Neuronal stem cell (in vitro differentiated cells): ENCODE measurements around the gene CCDC191.

Experiments used
- DNase-seq: peaks from one replicate; pipeline ENCODE4 v3.0.0-alpha.2; 2013; ENCODE audit warnings: low spot score
- H2AFZ ChIP-seq: one replicate; pipeline ENCODE4 v1.6.1; 2013; ENCODE audit warnings: mild to moderate bottlenecking, low read length, inconsistent platforms
- H2AK5ac ChIP-seq: 2 replicates; pipeline ENCODE4 v1.6.1; 2013; ENCODE audit warnings: low read depth, mild to moderate bottlenecking, inconsistent platforms, low read length, moderate library complexity, mixed read lengths
- H2BK120ac ChIP-seq: 2 replicates; pipeline ENCODE4 v1.6.1; 2013; ENCODE audit warnings: low read depth, mild to moderate bottlenecking, inconsistent platforms, low read length, moderate library complexity, mixed read lengths
- H2BK12ac ChIP-seq: one replicate; pipeline ENCODE4 v1.6.1; 2013; ENCODE audit warnings: low read length, inconsistent platforms
- H2BK15ac ChIP-seq: 2 replicates; pipeline ENCODE4 v1.6.1; 2013; ENCODE audit warnings: mild to moderate bottlenecking, low read length, inconsistent platforms, mixed read lengths
- H2BK5ac ChIP-seq: one replicate; pipeline ENCODE4 v1.6.1; 2013; ENCODE audit warnings: inconsistent platforms, mild to moderate bottlenecking, low read length, moderate library complexity
- H3K14ac ChIP-seq: one replicate; pipeline ENCODE4 v1.6.1; 2013; ENCODE audit warnings: low read length, inconsistent platforms
- H3K18ac ChIP-seq: 2 replicates; pipeline ENCODE4 v1.6.1; 2013; ENCODE audit warnings: low read length, inconsistent platforms
- H3K23ac ChIP-seq: 2 replicates; pipeline ENCODE4 v1.6.1; 2013; ENCODE audit warnings: low read depth, mild to moderate bottlenecking, mixed read lengths, low read length, inconsistent platforms; ENCODE audit not compliant: poor library complexity
- H3K27ac ChIP-seq: replicated peaks from 3 replicates; pipeline ENCODE4 v1.5.1; 2013; ENCODE audit warnings: low read length, inconsistent platforms
- H3K27me3 ChIP-seq, 3 experiments: 2 replicates each; pipeline ENCODE4 v1.6.1; 2013; ENCODE audit warnings: low read length in 3 of 3, mild to moderate bottlenecking in 2 of 3, inconsistent platforms in 1 of 3, low read depth in 1 of 3, mixed read lengths in 1 of 3, moderate library complexity in 1 of 3; ENCODE audit not compliant: control insufficient read depth in 3 of 3, insufficient read depth in 3 of 3
- H3K36me3 ChIP-seq, 2 donors: replicated peaks in 1 of 2; 2 replicates each; pipeline ENCODE4 v1.6.1; 2013; ENCODE audit warnings: low read length in 2 of 2; ENCODE audit not compliant: control insufficient read depth in 2 of 2, insufficient read depth in 2 of 2
- H3K4ac ChIP-seq: 2 replicates; pipeline ENCODE4 v1.6.1; 2013; ENCODE audit warnings: inconsistent platforms, mild to moderate bottlenecking, low read length, moderate library complexity
- H3K4me1 ChIP-seq, 2 donors: 1 replicate in 1 of 2; 2 replicates in 1 of 2; pipeline ENCODE4 v1.6.1; 2013; ENCODE audit warnings: low read length in 2 of 2, low read depth in 1 of 2; ENCODE audit not compliant: control insufficient read depth in 2 of 2, insufficient read depth in 1 of 2
- H3K4me2 ChIP-seq: one replicate; pipeline ENCODE4 v1.6.1; 2013; ENCODE audit warnings: mild to moderate bottlenecking, low read length, inconsistent platforms; ENCODE audit not compliant: insufficient read depth, poor library complexity, severe bottlenecking
- H3K4me3 ChIP-seq, 2 donors: 2 replicates each; pipeline ENCODE4 v1.5.1; 2013; ENCODE audit warnings: low read length in 2 of 2, mild to moderate bottlenecking in 2 of 2, inconsistent platforms in 1 of 2, moderate library complexity in 1 of 2
- H3K79me1 ChIP-seq: one replicate; pipeline ENCODE4 v1.6.1; 2013; ENCODE audit warnings: low read depth, mild to moderate bottlenecking, inconsistent platforms, low read length, moderate library complexity
- H3K9ac ChIP-seq: one replicate; pipeline ENCODE4 v1.6.1; 2013; ENCODE audit warnings: mild to moderate bottlenecking, low read depth, low read length, inconsistent platforms; ENCODE audit not compliant: poor library complexity
- H3K9me3 ChIP-seq, 2 donors: replicated peaks in 1 of 2; 2 replicates each; pipeline versions ENCODE3 to v1.6.1; 2013; ENCODE audit warnings: low read length in 2 of 2, mild to moderate bottlenecking in 2 of 2, inconsistent platforms in 1 of 2, low read depth in 1 of 2, mixed read lengths in 1 of 2, moderate library complexity in 1 of 2; ENCODE audit not compliant: control insufficient read depth in 2 of 2, insufficient read depth in 1 of 2
- H4K8ac ChIP-seq: one replicate; pipeline ENCODE4 v1.6.1; 2013; ENCODE audit warnings: low read depth, mild to moderate bottlenecking, inconsistent platforms, low read length, moderate library complexity
- H4K91ac ChIP-seq: one replicate; pipeline ENCODE4 v1.6.1; 2013; ENCODE audit warnings: low read length, low read depth, mild to moderate bottlenecking, inconsistent platforms; ENCODE audit not compliant: poor library complexity
- WGBS, 2 donors: extraction: QIAGEN DNeasy Blood & Tissue Kit; methylation state at CpG; one replicate each; pipeline ENCODE4 v1.1.7; 2013; ENCODE audit warnings: missing lambda C conversion rate in 2 of 2, mixed read lengths in 1 of 2; ENCODE audit not compliant: insufficient read length in 2 of 2, insufficient replicate concordance in 1 of 2; ENCODE audit errors: extremely low coverage in 2 of 2; 5-methylcytosine and 5-hydroxymethylcytosine counted together

CCDC191 gene

GRCh38 chr3:114093016-114093380 is 36.7 kb upstream of the CCDC191 start:
- no peak overlapping the region for H2BK5ac ChIP-seq
- H3K23ac ChIP-seq = no peak overlapping the region
- H4K91ac ChIP-seq = no peak overlapping the region
- no peak overlapping the region for H3K14ac ChIP-seq
- H3K79me1 ChIP-seq = no peaks in the 10 kb centered on the region
- H3K9me3 ChIP-seq = no peaks in the 10 kb centered on the region
- no peak overlapping the region for H3K27ac ChIP-seq
- no CpG with 5 or more reads among the region's 3 CpGs for WGBS, 2 donors
- no peak overlapping the region for H3K18ac ChIP-seq
- H3K4me2 ChIP-seq = no peak overlapping the region
- no peak overlapping the region for H2BK120ac ChIP-seq
- no peaks in the 10 kb centered on the region for H3K27me3 ChIP-seq
- H2BK12ac ChIP-seq = no peak overlapping the region
- H2BK15ac ChIP-seq = no peak overlapping the region
- no peak overlapping the region for H3K9ac ChIP-seq
- no peak for DNase-seq
- H3K4me3 ChIP-seq = no peak overlapping the region
- H2AK5ac ChIP-seq = no peak overlapping the region
- no peak overlapping the region for H3K4ac ChIP-seq
- no peak overlapping the region for H4K8ac ChIP-seq
- H3K4me1 ChIP-seq = peaks cover 5 to 11% of the 10 kb centered on the region in 2 donors
- H3K36me3 ChIP-seq = peaks cover 2 to 10% of the 10 kb centered on the region in 2 donors
- peak overlapping the region; percentile 57 for H2AFZ ChIP-seq

- Histone ChIP-seq H3K79me1 (no peaks in the 10 kb centered on the region), H2BK15ac (no peak overlapping the region), H2BK5ac (no peak overlapping the region), H3K14ac (no peak overlapping the region), H3K27ac (no peak overlapping the region), H2BK120ac (no peak overlapping the region), H2AFZ (peak overlapping the region; percentile 57), H2AK5ac (no peak overlapping the region), H3K4ac (no peak overlapping the region), H4K8ac (no peak overlapping the region), H3K36me3 (peaks cover 4 to 16% of the 10 kb centered on the region in 2 donors), H3K4me3 (no peak overlapping the region), H3K18ac (no peak overlapping the region), H4K91ac (no peak overlapping the region), H3K23ac (no peak overlapping the region), H3K4me2 (no peak overlapping the region), H3K9ac (no peak overlapping the region), H3K4me1 (peaks cover 5 to 11% of the 10 kb centered on the region in 2 donors), H3K9me3 (peaks cover 0 to 4% of the 10 kb centered on the region in 2 donors), H3K27me3 (no peaks in the 10 kb centered on the region), H2BK12ac (no peak overlapping the region)
- DNase-seq = no peak
- WGBS, 2 donors = 100% methylated on average over 1 of the region's 13 CpGs
Observed at GRCh38 chr3:114092151-114093015, 36.1 kb upstream of the CCDC191 start.

- Histone ChIP-seq H3K36me3 (peaks cover 12 to 42% of the 10 kb centered on the region in 2 donors), H2BK5ac (no peak overlapping the region), H2AFZ (no peak overlapping the region), H3K4ac (no peak overlapping the region), H4K91ac (no peak overlapping the region), H3K4me1 (peaks cover 5 to 11% of the 10 kb centered on the region in 2 donors), H4K8ac (no peak overlapping the region), H3K14ac (no peak overlapping the region), H3K27ac (no peak overlapping the region), H3K4me3 (no peak overlapping the region), H3K9ac (no peak overlapping the region), H3K23ac (no peak overlapping the region), H2BK15ac (no peak overlapping the region), H3K18ac (no peak overlapping the region), H3K4me2 (no peak overlapping the region), H2AK5ac (no peak overlapping the region), H3K27me3 (no peaks in the 10 kb centered on the region), H2BK120ac (no peak overlapping the region), H3K79me1 (no peaks in the 10 kb centered on the region), H2BK12ac (no peak overlapping the region), H3K9me3 (peaks cover 0 to 15% of the 10 kb centered on the region in 2 donors)
- no peak for DNase-seq
Observed at GRCh38 chr3:114089675-114090074, 33.3 kb upstream of the CCDC191 start.

- Histone ChIP-seq H3K36me3 (peaks cover 16 to 74% of the 10 kb centered on the region in 2 donors), H3K23ac (no peak overlapping the region)
Observed at GRCh38 chr3:114086356-114086755, 30.0 kb upstream of the CCDC191 start.

More at GRCh38 chr3:114086356-114086755, 30.0 kb upstream of the CCDC191 start:
- Histone ChIP-seq H2BK5ac (no peak overlapping the region), H3K4me1 (peaks cover 0 to 3% of the 10 kb centered on the region in 2 donors), H3K27ac (no peak overlapping the region), H2BK120ac (no peak overlapping the region), H3K9me3 (peaks cover 0 to 19% of the 10 kb centered on the region in 2 donors), H4K91ac (no peak overlapping the region), H3K27me3 (no peaks in the 10 kb centered on the region), H2AK5ac (no peak overlapping the region), H2BK12ac (no peak overlapping the region), H3K14ac (no peak overlapping the region), H3K9ac (no peak overlapping the region), H3K4me2 (no peak overlapping the region), H3K4me3 (no peak overlapping the region), H3K4ac (no peak overlapping the region), H3K18ac (no peak overlapping the region), H4K8ac (no peak overlapping the region), H3K79me1 (no peaks in the 10 kb centered on the region), H2BK15ac (no peak overlapping the region), H2AFZ (no peak overlapping the region)
- WGBS, 2 donors = no CpG with 5 or more reads among the region's 2 CpGs
- no peak for DNase-seq
